Activated CD8-positive, alpha-beta T cell treated with anti-CD3 and anti-CD28 coated beads, Interleukin-2, amount 10 ng/mL, durations not matched to agents 7 days and 5 days (primary cell): ENCODE measurements around the gene UNC79. TPM values are rescaled to one million over a fixed set of nuclear protein-coding genes. Genes with fewer than 3 reads are reported as not detected.
"Not testable (repeated sequence)": the region's sequence is repeated elsewhere in the genome, so short reads cannot be mapped to it uniquely, and the experiment has no call there.

Experiments
- ATAC-seq: fragments of 150-1000 bp; cut with Tn5 transposase; one replicate; pipeline ENCODE4 v1.10.0; 2021; ENCODE audit warnings: moderate library complexity
- CTCF ChIA-PET: fragments of 350-600 bp; sonication (Branson Sonifier 250); formaldehyde crosslinking; loops from one replicate; lab custom pipeline; 2021; ENCODE audit warnings: antibody characterized with exemption; lab: Charles Lee
- POLR2A ChIA-PET: fragments of 350-600 bp; sonication (Branson Sonifier 250); formaldehyde crosslinking; loops from one replicate; lab custom pipeline; 2021; ENCODE audit warnings: antibody characterized with exemption; lab: Charles Lee
- DNase-seq: peaks from one replicate; pipeline ENCODE4 v3.0.0-alpha.2; 2020
- H3K27ac Mint-ChIP-seq: one replicate; pipeline ENCODE4 v1.8.0; 2021; ENCODE audit warnings: mild to moderate bottlenecking, mixed read lengths
- H3K27me3 Mint-ChIP-seq: one replicate; pipeline ENCODE4 v1.8.0; 2021; ENCODE audit warnings: low read depth, mixed read lengths
- H3K36me3 Mint-ChIP-seq: one replicate; pipeline ENCODE4 v1.8.0; 2021; ENCODE audit warnings: low read depth, mixed read lengths
- H3K4me1 Mint-ChIP-seq: one replicate; pipeline ENCODE4 v1.8.0; 2021; ENCODE audit warnings: low read depth, mixed read lengths
- H3K4me3 Mint-ChIP-seq: one replicate; pipeline ENCODE4 v1.8.0; 2021; ENCODE audit warnings: mild to moderate bottlenecking, mixed read lengths
- H3K9me3 Mint-ChIP-seq: one replicate; pipeline ENCODE4 v1.8.0; 2022; ENCODE audit warnings: mixed read lengths; ENCODE audit not compliant: insufficient read depth
- total RNA-seq, 2 experiments: library from RNA; stranded (reverse); gene quantifications; one replicate each; pipeline ENCODE4 v1.2.3, GENCODE V29; 2021

The UNC79 gene
- total RNA-seq, 2 experiments from 2014 or later: not detected

DNA sequence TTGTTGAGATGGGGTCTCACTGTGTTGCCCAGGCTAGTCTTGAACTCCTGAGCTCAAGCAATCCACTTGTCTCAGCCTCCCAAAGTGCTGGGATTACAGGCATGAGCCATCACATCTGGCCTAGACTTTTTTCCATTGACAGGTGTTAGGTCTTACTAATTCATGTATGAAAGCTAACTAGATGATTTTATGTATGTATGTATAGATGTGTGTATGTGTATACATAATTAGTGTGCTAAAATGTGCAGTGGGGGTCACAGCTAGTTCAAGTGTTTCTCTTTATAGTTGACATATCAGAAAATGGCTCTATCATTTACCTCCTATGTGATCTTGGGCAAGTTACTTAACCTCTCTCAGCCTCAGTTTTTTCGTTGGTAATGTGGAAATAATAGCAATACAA, 23.5 kb downstream of the UNC79 start:
- Mint-ChIP-seq H3K36me3 (no peaks in the 10 kb centered on the region), H3K4me3 (no peak overlapping the region), H3K27ac (no peak overlapping the region), H3K27me3 (peaks cover 5% of the 10 kb centered on the region), H3K9me3 (no peaks in the 10 kb centered on the region), H3K4me1 (no peaks in the 10 kb centered on the region)
- POLR2A ChIA-PET: no interaction called here
- ATAC-seq: no peak
- CTCF ChIA-PET: no interaction called here
- DNase-seq: no peak

DNA sequence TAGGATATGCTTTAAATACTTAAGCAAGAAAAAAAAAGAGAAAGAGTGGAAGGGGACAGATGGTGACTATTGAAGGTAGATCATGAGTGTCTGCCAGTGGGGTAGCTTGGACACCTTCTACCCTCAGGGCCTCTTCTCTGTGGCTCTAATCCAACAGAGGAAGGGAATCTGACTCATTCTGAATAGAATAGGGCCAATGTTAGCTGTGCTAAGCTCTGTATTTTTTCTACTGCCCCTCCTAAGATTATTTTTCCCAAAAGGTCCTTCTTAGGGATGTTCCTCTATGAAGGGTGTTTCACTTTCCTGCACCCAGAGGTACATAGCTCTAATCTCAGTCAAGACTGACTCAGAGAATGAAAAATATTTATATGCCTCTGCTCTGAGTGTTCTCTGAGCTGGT, 25.6 kb downstream of the UNC79 start:
- no peak for DNase-seq
- ATAC-seq: no peak
- H3K27me3 Mint-ChIP-seq: peaks cover 5% of the 10 kb centered on the region
- H3K4me1 Mint-ChIP-seq: no peaks in the 10 kb centered on the region
- no peak overlapping the region for H3K4me3 Mint-ChIP-seq
- H3K9me3 Mint-ChIP-seq: no peaks in the 10 kb centered on the region
- H3K27ac Mint-ChIP-seq: no peak overlapping the region
- POLR2A ChIA-PET: no interaction called here
- CTCF ChIA-PET: no interaction called here
- H3K36me3 Mint-ChIP-seq: no peaks in the 10 kb centered on the region

DNA sequence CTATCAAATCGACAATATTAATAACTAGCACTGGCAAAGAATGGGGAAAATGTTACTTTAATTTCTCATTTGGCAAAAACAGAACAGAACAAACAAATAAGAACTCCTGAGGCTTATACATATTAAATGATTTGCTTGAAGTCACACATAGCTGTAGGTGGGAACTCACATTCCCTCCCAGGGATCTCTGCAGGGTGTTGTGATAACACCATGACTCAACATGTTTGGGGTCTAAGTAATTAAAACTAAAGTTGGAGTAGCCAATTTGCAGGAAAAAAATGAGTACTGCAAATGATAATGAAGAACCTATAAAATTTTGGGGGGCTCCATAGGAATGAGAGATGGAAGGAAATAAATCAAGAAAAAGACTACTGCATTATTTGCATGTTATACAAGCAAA, 27.5 kb downstream of the UNC79 start:
- CTCF ChIA-PET: no interaction called here
- Mint-ChIP-seq H3K9me3 (no peaks in the 10 kb centered on the region), H3K27ac (no peak overlapping the region)

DNA sequence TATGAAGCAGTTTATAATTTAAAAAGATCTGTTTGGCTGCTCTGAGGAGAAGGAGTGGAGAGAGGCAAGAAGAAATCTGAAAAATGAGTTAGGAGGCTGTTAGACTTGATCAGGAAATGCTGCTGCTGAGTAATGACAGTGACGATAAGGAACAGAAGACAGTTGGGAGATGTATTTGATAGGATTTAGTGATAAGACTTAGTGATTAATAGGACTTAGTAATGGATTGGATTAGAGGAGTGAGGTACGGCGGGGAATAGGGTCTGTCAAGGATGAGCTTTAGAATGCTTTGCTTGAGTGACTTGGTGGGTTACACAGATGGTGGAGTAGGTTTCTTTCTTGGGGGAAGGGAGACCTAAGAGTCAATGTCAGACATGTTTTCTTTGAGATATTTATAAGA, 31.7 kb downstream of the UNC79 start:
- no peak overlapping the region for H3K4me3 Mint-ChIP-seq
- H3K27ac Mint-ChIP-seq: no peak overlapping the region
- H3K36me3 Mint-ChIP-seq: no peaks in the 10 kb centered on the region
- no peak for DNase-seq
- no peak for ATAC-seq
- H3K27me3 Mint-ChIP-seq: no peaks in the 10 kb centered on the region
- ChIA-PET POLR2A (no interaction called here), CTCF (no interaction called here)
- no peaks in the 10 kb centered on the region for H3K9me3 Mint-ChIP-seq
- no peaks in the 10 kb centered on the region for H3K4me1 Mint-ChIP-seq

More for the DNA sequence above, 27.5 kb downstream of the UNC79 start:
- ATAC-seq (no peak), DNase-seq (no peak)
- H3K36me3 Mint-ChIP-seq: no peaks in the 10 kb centered on the region
- no peak overlapping the region for H3K4me3 Mint-ChIP-seq
- no peaks in the 10 kb centered on the region for H3K4me1 Mint-ChIP-seq
- peaks cover 4% of the 10 kb centered on the region for H3K27me3 Mint-ChIP-seq
- POLR2A ChIA-PET: interaction anchor here (0.6 kb wide), 1 partner anchor 965 kb away, joined by 3 read pairs; no protein-coding TSS in a partner anchor

DNA sequence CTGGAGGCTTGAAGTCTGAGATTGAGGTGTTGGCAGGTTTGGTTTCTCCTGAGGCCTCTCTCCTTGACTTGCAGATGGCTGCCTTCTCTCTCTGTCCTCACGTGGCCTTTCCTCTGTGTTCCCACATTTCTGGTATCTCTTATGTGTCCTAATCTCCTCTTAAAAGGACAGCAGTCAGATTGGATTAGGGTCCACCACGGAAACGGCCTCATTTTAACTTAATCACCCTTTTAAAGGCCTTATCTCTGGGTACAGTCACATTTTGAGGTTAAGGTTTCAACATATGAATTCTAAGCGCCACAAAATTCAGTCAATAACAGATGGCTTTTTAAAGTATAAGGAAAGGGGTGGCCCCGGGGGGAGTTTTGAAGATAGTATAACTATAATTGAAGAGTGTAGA, 33.5 kb downstream of the UNC79 start:
- Mint-ChIP-seq H3K27me3 (no peaks in the 10 kb centered on the region), H3K36me3 (no peaks in the 10 kb centered on the region), H3K27ac (no peak overlapping the region), H3K4me3 (no peak overlapping the region), H3K9me3 (no peaks in the 10 kb centered on the region), H3K4me1 (no peaks in the 10 kb centered on the region)
- ChIA-PET CTCF (no interaction called here), POLR2A (no interaction called here)
- ATAC-seq (no peak), DNase-seq (no peak)

DNA sequence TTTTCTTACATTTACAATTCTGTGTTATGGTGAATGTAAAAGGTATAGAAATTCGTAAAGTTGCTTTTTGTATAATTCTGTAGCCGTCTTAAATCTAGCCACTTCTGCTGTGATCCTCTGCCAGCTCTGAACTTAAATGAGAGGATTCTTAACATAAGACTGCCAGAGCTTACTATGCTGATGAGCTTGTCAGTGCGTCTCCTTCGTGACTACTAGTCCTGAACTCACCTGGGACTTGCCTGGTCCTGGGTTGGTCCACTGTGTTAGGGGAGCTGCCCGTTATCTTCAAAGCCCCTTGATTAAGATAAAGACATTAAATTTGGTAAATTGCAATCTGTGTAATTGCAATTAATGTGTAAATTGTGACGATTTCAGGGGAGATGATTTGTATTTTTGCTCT, 44.7 kb downstream of the UNC79 start:
- peaks cover 15% of the 10 kb centered on the region for H3K27me3 Mint-ChIP-seq
- no peak overlapping the region for H3K27ac Mint-ChIP-seq
- ChIA-PET POLR2A (no interaction called here), CTCF (no interaction called here)
- no peak overlapping the region for H3K4me3 Mint-ChIP-seq
- H3K9me3 Mint-ChIP-seq: no peaks in the 10 kb centered on the region
- no peaks in the 10 kb centered on the region for H3K4me1 Mint-ChIP-seq
- ATAC-seq (no peak), DNase-seq (no peak)
- H3K36me3 Mint-ChIP-seq: no peaks in the 10 kb centered on the region

DNA sequence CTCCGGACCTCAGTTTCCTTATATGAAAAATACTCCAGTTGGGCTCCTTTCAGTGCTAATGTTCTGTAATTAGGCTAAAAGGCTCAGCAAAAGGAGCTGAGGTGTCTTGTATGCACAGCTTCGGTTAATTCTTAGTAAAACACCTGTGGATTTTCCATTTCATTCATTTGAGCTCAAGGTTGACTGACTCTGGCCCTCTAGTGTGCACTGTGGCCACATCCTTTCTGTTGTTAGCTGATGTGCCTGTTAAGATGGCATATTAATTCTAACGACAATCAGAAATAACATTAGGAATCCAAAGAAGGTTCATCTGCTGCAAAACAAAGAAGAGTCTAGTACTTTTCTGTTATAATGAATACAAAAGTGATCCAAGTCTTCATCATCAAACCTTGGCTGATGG, 45.6 kb downstream of the UNC79 start:
- no peak for DNase-seq
- ChIA-PET CTCF (no interaction called here), POLR2A (no interaction called here)
- Mint-ChIP-seq H3K4me3 (no peak overlapping the region), H3K27ac (no peak overlapping the region), H3K9me3 (no peaks in the 10 kb centered on the region), H3K27me3 (peaks cover 14% of the 10 kb centered on the region), H3K36me3 (no peaks in the 10 kb centered on the region), H3K4me1 (no peaks in the 10 kb centered on the region)
- no peak for ATAC-seq

DNA sequence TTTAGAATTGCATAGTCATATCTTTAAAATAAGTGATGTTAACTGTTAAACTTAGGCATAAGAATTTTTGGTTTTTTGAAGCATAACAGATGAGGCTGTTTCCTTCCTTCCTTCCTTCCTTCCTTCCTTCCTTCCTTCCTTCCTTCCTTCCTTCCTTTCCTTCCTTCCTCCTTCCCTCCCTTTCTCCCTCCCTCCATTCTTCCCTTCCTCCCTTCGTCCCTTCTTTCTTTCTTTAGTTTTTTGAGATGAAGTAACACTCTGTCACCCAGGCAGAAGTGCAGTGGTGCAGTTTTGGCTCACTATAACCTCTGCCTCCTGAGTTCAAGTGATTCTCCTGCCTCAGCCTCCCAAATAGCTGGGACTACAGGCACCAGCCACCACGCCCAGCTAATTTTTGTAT, 48.3 kb downstream of the UNC79 start:
- H3K9me3 Mint-ChIP-seq, DNase-seq, ATAC-seq, H3K36me3 Mint-ChIP-seq, H3K4me1 Mint-ChIP-seq, POLR2A ChIA-PET, CTCF ChIA-PET, H3K4me3 Mint-ChIP-seq, H3K27ac Mint-ChIP-seq: not testable (repeated sequence)
- H3K27me3 Mint-ChIP-seq: peaks cover 11% of the 10 kb centered on the region

DNA sequence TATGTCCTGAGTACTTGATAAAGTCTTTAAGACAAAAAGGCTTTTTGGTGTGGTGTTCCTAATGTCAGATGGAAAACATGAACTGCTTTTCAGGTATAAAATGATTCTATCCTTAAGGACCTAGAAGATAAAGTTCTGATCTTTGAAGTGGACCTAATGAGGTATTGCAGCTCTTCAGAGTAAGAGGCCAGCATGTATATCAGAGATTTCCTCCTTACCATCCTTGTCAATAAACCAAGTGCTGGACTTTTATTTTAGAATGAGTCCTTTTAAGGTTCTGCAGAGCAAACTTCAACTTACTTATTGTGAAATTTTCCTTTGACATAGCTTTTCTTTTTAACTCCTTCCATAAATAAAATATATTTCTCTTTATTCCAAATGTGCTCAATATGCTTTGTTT, 50.1 kb downstream of the UNC79 start:
- DNase-seq: no peak
- POLR2A ChIA-PET: no interaction called here

DNA sequence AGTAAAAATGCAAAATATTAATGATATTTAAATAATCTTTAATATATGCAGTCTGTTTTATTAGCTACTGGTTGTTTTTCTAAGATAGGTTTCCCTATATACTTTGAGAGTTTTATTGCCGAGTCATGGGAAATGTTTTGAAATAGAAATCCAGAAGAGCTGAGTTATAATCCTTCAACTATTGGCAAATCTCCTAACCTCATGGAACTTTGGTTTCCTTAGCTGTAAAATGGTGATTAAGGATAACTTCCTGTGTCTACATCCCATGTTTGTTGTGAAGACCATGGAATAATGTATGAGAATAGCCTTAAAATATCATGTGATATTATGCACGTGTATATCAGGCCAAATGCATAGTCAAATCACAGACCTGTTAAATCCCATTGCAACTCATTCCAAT, 51.0 kb downstream of the UNC79 start:
- Mint-ChIP-seq H3K9me3 (no peaks in the 10 kb centered on the region), H3K4me3 (no peak overlapping the region), H3K4me1 (no peaks in the 10 kb centered on the region), H3K27ac (no peak overlapping the region), H3K36me3 (no peaks in the 10 kb centered on the region), H3K27me3 (peaks cover 4% of the 10 kb centered on the region)
- ATAC-seq (no peak), DNase-seq (no peak)
- ChIA-PET CTCF (no interaction called here), POLR2A (no interaction called here)

More for the DNA sequence above, 50.1 kb downstream of the UNC79 start:
- H3K27me3 Mint-ChIP-seq: peaks cover 6% of the 10 kb centered on the region
- no peak overlapping the region for H3K4me3 Mint-ChIP-seq
- no peaks in the 10 kb centered on the region for H3K9me3 Mint-ChIP-seq
- H3K4me1 Mint-ChIP-seq: no peaks in the 10 kb centered on the region
- no peak overlapping the region for H3K27ac Mint-ChIP-seq
- CTCF ChIA-PET: no interaction called here
- no peak for ATAC-seq
- no peaks in the 10 kb centered on the region for H3K36me3 Mint-ChIP-seq

DNA sequence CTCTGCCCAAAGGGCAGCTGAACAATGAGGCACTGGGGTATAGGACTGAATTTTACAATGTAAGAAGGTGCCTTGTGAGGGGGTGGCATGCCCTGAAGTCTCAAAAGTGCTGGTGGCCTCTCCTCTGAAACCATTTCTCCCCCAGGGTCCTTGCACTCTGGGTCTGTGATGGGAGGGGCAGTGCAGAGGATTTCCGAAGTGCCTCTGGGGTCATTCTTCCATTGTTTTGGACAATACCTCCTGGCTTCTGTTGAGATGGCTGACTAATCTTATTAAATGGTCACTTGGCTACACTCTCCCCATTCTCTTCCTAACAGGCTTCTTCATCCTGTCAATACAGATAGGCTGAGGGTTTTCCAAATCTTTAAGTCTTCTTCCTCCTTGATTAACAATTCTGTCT, 59.3 kb downstream of the UNC79 start:
- CTCF ChIA-PET: no interaction called here
- no peak overlapping the region for H3K4me3 Mint-ChIP-seq

DNA sequence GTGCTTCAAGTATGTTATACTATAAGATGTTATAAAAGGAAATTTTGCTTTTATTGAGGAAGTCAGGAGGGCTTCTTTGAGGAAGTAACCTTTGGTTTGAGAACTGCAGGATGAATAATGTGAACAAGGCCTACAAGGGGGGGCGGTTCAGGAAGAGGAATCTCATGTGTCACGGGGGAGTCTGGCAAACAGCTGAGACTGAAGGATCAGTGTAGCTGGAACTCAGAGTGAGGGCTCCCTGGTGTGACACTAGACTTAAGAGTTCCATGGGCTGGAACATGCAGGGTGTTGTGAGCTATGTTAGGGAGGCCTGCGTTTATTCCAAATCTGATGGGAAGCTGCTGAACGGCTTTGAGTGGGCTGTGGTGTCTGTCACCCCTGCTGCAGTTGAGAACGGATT, 62.3 kb downstream of the UNC79 start:
- H3K27me3 Mint-ChIP-seq: peaks cover 6% of the 10 kb centered on the region
- H3K4me3 Mint-ChIP-seq: no peak overlapping the region
- POLR2A ChIA-PET: no interaction called here
- no peak for DNase-seq
- H3K36me3 Mint-ChIP-seq: no peaks in the 10 kb centered on the region
- H3K4me1 Mint-ChIP-seq: no peaks in the 10 kb centered on the region
- H3K9me3 Mint-ChIP-seq: no peaks in the 10 kb centered on the region
- ATAC-seq: no peak
- CTCF ChIA-PET: no interaction called here
- H3K27ac Mint-ChIP-seq: no peak overlapping the region

More for the DNA sequence above, 59.3 kb downstream of the UNC79 start:
- Mint-ChIP-seq H3K4me1 (no peaks in the 10 kb centered on the region), H3K27ac (no peak overlapping the region), H3K9me3 (no peaks in the 10 kb centered on the region), H3K27me3 (peaks cover 2% of the 10 kb centered on the region), H3K36me3 (no peaks in the 10 kb centered on the region)
- POLR2A ChIA-PET: no interaction called here
- ATAC-seq: no peak
- no peak for DNase-seq

DNA sequence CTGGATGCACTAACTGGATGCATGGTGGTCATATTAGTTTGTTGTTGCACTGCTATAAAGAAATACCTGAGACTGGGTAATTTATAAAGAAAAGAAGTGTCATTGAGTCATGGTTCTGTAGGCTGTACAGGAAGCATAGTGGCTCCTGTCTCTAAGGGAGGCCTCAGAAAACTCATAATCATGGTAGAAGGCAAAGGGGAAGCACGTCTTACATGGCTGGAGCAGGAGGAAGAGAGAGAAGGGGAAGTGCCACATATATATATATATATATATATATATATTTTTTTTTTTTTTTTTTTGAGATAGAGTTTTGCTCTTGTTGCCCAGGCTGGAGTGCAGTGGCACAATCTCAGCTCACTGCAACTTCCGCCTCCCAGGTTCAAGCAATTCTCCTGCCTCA, 62.9 kb downstream of the UNC79 start:
- H3K36me3 Mint-ChIP-seq, H3K27me3 Mint-ChIP-seq, POLR2A ChIA-PET, H3K4me1 Mint-ChIP-seq, CTCF ChIA-PET, H3K9me3 Mint-ChIP-seq, H3K27ac Mint-ChIP-seq, DNase-seq, H3K4me3 Mint-ChIP-seq, ATAC-seq: not testable (repeated sequence)
